C4-2B (cell line): ENCODE data around the gene AGO1.
"Not testable (repeated sequence)": the region's sequence is repeated elsewhere in the genome, so short reads cannot be mapped to it uniquely, and the experiment has no call there.

Experiments used
- H3K27ac ChIP-seq: fragments of 450-650 bp; 2 replicates; pipeline ENCODE4 v1.5.1; 2017
- ZFX ChIP-seq: fragments of 450-650 bp; IDR thresholded peaks from 2 replicates; pipeline ENCODE4 v1.6.1; 2017
- TF ChIP-seq, protein P1 (sequence below): fragments of 450-650 bp; conservative IDR thresholded peaks from 2 replicates; pipeline ENCODE4 v1.5.1; 2017; ENCODE audit warnings: mild to moderate bottlenecking

The AGO1 gene

GRCh38 chr1:35870651-35871309, 12.2 kb upstream of the AGO1 start:
- TF ChIP-seq, protein P1, sequence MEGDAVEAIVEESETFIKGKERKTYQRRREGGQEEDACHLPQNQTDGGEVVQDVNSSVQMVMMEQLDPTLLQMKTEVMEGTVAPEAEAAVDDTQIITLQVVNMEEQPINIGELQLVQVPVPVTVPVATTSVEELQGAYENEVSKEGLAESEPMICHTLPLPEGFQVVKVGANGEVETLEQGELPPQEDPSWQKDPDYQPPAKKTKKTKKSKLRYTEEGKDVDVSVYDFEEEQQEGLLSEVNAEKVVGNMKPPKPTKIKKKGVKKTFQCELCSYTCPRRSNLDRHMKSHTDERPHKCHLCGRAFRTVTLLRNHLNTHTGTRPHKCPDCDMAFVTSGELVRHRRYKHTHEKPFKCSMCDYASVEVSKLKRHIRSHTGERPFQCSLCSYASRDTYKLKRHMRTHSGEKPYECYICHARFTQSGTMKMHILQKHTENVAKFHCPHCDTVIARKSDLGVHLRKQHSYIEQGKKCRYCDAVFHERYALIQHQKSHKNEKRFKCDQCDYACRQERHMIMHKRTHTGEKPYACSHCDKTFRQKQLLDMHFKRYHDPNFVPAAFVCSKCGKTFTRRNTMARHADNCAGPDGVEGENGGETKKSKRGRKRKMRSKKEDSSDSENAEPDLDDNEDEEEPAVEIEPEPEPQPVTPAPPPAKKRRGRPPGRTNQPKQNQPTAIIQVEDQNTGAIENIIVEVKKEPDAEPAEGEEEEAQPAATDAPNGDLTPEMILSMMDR = no peak
- no peak for TF ChIP-seq ZFX
- no peak overlapping the region for H3K27ac ChIP-seq

DNA sequence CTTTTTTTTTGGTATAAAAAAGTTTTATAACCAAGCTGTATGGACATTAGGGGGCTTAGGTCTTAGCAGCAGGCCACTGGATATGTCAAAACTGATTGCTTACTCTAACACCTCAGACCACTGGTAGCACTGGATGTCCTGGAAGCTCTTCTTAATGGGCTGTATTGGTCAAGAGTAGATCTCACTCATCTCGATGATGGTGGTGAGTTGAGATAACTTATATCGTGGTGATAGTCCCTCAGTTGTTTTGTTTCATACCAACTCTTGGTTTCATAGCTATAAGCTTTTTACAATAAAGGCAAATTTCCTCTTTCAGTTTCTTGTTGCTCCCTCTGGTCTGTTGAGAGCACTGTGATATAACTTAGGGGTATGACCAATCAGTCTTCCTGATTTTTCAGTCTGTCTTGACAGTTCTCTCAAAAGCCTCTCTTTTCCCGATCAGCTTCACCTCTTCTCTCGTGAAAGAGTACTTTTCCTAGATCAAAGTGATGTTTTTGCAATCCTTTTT, 9.7 kb upstream of the AGO1 start:
- H3K27ac ChIP-seq = no peak overlapping the region
- TF ChIP-seq, protein P1 = no peak
- TF ChIP-seq ZFX = no peak

DNA sequence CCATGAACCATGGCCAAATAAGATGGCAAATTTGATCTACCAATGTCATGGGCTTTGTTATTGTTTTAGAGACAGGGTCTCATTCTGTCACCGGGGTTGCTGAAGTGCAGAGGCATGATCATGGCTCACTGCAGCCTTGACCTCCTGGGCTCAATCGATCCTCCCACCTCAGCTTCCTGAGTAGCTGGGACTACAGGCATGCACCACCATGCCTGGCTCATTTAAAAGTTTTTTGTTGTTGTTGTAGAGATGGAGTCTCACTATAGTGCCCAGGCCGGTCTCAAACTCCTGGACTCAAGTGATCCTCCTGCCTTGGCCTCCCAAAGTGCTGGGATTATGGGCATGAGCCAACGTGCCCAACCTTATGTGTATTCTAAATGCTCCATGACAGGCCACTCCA, 8.9 kb upstream of the AGO1 start:
- TF ChIP-seq ZFX = peak; percentile 9; the same call in 1 of the 2 replicates
- not testable (repeated sequence) for H3K27ac ChIP-seq

- no peak overlapping the region for H3K27ac ChIP-seq
- TF ChIP-seq, protein P1 = no peak
- TF ChIP-seq ZFX = no peak
Measured at GRCh38 chr1:35876988-35877387, 6.0 kb upstream of the AGO1 start.

DNA sequence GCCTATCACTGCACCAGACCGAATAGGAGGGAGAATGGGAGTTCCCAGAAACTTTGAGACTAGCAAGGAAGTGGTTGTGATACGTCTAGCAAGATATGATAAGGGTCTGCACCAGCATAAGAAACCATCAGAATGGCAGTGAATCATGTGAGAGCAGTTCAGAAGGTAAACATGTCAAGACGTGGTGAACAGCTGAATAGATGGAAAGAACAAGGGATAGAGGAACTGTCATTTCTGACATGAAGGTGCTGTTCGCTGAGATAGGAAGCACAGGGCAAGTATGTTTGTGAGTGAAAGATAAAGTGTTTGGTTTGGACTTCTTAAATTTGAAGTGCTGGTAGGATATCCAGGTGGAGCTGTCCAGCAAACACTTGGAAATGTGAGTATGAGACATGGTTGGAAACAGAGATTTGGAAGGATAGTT, 1.1 kb upstream of the AGO1 start:
- no peak overlapping the region for H3K27ac ChIP-seq
- TF ChIP-seq, protein P1 = no peak
- TF ChIP-seq ZFX = no peak

DNA sequence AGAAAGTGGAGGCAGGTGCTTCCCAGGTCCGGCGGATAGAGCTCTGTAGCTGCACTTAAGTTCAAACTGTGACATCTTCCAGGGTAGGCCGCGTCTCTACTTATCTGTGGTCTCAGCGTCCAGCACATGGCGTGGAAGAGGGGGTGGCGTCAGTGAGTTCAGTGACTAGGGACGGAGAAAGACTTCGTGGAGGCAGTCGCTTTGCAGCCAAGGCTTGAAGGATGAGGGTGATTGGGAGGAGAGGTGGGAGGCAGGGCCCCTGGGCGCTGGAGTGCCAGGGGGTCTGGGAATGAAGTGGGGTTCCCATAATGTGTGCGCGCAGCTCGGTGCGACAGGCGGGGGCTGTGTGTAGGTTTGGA, 444 bp upstream of the AGO1 start:
- H3K27ac ChIP-seq = peak overlapping the region; percentile 78; the same call in 1 of the 2 replicates

GRCh38 chr1:35883635-35884101, 659 bp downstream of the AGO1 start:
- TF ChIP-seq ZFX = no peak
- TF ChIP-seq, protein P1 = no peak
- H3K27ac ChIP-seq = peak overlapping the region; percentile 78

More for the DNA sequence above, 444 bp upstream of the AGO1 start:
- no peak for TF ChIP-seq ZFX
- TF ChIP-seq, protein P1 = no peak

DNA sequence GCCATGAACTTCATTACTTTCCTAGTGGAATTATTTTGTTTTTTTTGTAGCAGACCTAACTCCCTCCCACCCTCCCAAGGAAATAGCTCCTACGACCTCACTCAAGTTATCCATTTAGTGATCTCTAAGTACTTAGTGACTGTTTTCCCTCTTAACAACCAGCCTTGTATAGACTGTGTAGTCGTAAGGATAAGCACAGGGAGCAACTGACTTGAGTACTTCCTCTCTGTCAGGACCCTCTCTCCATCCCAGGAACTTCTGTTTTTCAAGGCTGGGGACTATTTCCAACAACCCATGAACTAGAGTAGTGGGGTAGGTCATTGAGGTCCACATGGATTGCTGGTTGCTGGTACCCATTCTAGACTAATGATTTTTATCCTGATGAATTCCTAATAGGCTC, 1.9 kb downstream of the AGO1 start:
- no peak for TF ChIP-seq ZFX
- TF ChIP-seq, protein P1 = no peak
- H3K27ac ChIP-seq = no peak overlapping the region
